NK-92 treated with Interleukin-12 subunit alpha and Interleukin-12 subunit beta, amount 100 ng/mL, for 24 hours (cell line): ENCODE measurements around the gene CHURC1.
"Not testable (repeated sequence)": the region's sequence is repeated elsewhere in the genome, so short reads cannot be mapped to it uniquely, and the experiment has no call there.

ENCODE experiments used
- DNase-seq: peaks from one replicate; lab custom pipeline; 2025; lab: John Stamatoyannopoulos, UW

CHURC1 gene

GRCh38 chr14:64910847-64911495, 3.3 kb upstream of the CHURC1 start:
- DNase-seq: no peak

- DNase-seq: no peak
Measured at GRCh38 chr14:64912261-64912660, 2.0 kb upstream of the CHURC1 start.

GRCh38 chr14:64913477-64913876, 778 bp upstream of the CHURC1 start:
- DNase-seq: not testable (repeated sequence)

GRCh38 chr14:64915029-64915424, 772 bp downstream of the CHURC1 start:
- DNase-seq: no peak

- no peak for DNase-seq
Measured at GRCh38 chr14:64915797-64916196, 1.5 kb downstream of the CHURC1 start.

- DNase-seq: no peak
Measured at GRCh38 chr14:64918216-64918615, 4.0 kb downstream of the CHURC1 start.

GRCh38 chr14:64919215-64919614, 5.0 kb downstream of the CHURC1 start:
- no peak for DNase-seq

GRCh38 chr14:64919618-64920017, 5.4 kb downstream of the CHURC1 start:
- no peak for DNase-seq

GRCh38 chr14:64920465-64920864, 6.2 kb downstream of the CHURC1 start:
- DNase-seq: no peak

GRCh38 chr14:64923015-64923414, 8.8 kb downstream of the CHURC1 start:
- DNase-seq: no peak

GRCh38 chr14:64926398-64926995, 12.2 kb downstream of the CHURC1 start:
- DNase-seq: no peak

- DNase-seq: no peak
Measured at GRCh38 chr14:64927031-64927430, 12.8 kb downstream of the CHURC1 start.

GRCh38 chr14:64928239-64929013, 14.2 kb downstream of the CHURC1 start:
- no peak for DNase-seq

GRCh38 chr14:64929014-64929359, 14.7 kb downstream of the CHURC1 start:
- DNase-seq: no peak

- no peak for DNase-seq
Measured at GRCh38 chr14:64930085-64930843, 16.0 kb downstream of the CHURC1 start.

GRCh38 chr14:64931123-64931522, 16.9 kb downstream of the CHURC1 start:
- no peak for DNase-seq

- no peak for DNase-seq
Measured at GRCh38 chr14:64932231-64932630, 18.0 kb downstream of the CHURC1 start.

GRCh38 chr14:64934338-64934929, 20.2 kb downstream of the CHURC1 start:
- DNase-seq: no peak

- no peak for DNase-seq
Measured at GRCh38 chr14:64935508-64935907, 21.3 kb downstream of the CHURC1 start.

- no peak for DNase-seq
Measured at GRCh38 chr14:64937171-64937820, 23.0 kb downstream of the CHURC1 start.

GRCh38 chr14:64937821-64938193, 23.6 kb downstream of the CHURC1 start:
- no peak for DNase-seq
